K562 (cell line): ENCODE results near the gene L3MBTL3.

Source experiments
- CBX8 ChIP-seq: fragments of 200-600 bp; sonication (generic); IDR thresholded peaks from 2 replicates; pipeline ENCODE4 v1.6.1; 2012; ENCODE audit warnings: borderline replicate concordance, mixed run types, low read depth, mild to moderate bottlenecking, moderate library complexity, mixed read lengths, low read length, control low read depth, inconsistent platforms; ENCODE audit not compliant: poor library complexity, severe bottlenecking; ENCODE audit errors: extremely low read depth
- CTCF ChIP-seq, 3 experiments: IDR thresholded peaks in 2 of 3; conservative IDR thresholded peaks in 1 of 3; 2 replicates each; pipeline ENCODE4 v1.5.1; 2011 to 2012; ENCODE audit warnings: low read length in 3 of 3, mild to moderate bottlenecking in 3 of 3, control low read depth in 2 of 3, improper control_type of control experiment in 1 of 3, inconsistent platforms in 1 of 3, low read depth in 1 of 3, mixed read lengths in 1 of 3, moderate library complexity in 1 of 3; ENCODE audit not compliant: insufficient read depth in 2 of 3
- MAZ ChIP-seq, 2 experiments: fragments of 450-650 bp in 1 of 2; sonication (generic) in 1 of 2; formaldehyde crosslinking; IDR thresholded peaks in 1 of 2; conservative IDR thresholded peaks in 1 of 2; 2 replicates each; pipeline versions ENCODE4 v1.4.0 to v1.5.0; 2020; ENCODE audit warnings: mild to moderate bottlenecking in 1 of 2, missing genetic modification reagents in 1 of 2
- NCOA1 ChIP-seq: fragments of 450-650 bp; IDR thresholded peaks from 2 replicates; pipeline ENCODE4 v1.6.1; 2016; ENCODE audit warnings: low read depth
- NFIC ChIP-seq: fragments of 450-650 bp; IDR thresholded peaks from 2 replicates; pipeline ENCODE4 v1.6.1; 2017; ENCODE audit warnings: mild to moderate bottlenecking, inconsistent platforms
- RBFOX2 ChIP-seq: fragments of 200-400 bp; formaldehyde crosslinking; IDR thresholded peaks from 2 replicates; pipeline ENCODE4 v1.6.1; 2017; ENCODE audit warnings: low read depth, mild to moderate bottlenecking, low read length, moderate library complexity
- SMC3 ChIP-seq: conservative IDR thresholded peaks from 2 replicates; pipeline ENCODE4 v1.6.1; 2011; ENCODE audit warnings: low read depth, low read length, improper control_type of control experiment; ENCODE audit not compliant: insufficient read depth
- TARDBP ChIP-seq: fragments of 450-650 bp; IDR thresholded peaks from 2 replicates; pipeline ENCODE4 v1.6.1; 2016
- ZNF384 ChIP-seq: IDR thresholded peaks from 2 replicates; pipeline ENCODE4 v1.6.1; 2012; ENCODE audit warnings: low read depth, low read length, improper control_type of control experiment
- TF ChIP-seq, protein P1 (sequence below): IDR thresholded peaks from 2 replicates; pipeline ENCODE4 v1.6.1; 2014; ENCODE audit warnings: antibody characterized with exemption
- TF ChIP-seq, protein P2 (sequence below): IDR thresholded peaks from 2 replicates; pipeline ENCODE4 v1.6.1; 2012; ENCODE audit warnings: low read depth, low read length, improper control_type of control experiment, borderline replicate concordance

DNA sequence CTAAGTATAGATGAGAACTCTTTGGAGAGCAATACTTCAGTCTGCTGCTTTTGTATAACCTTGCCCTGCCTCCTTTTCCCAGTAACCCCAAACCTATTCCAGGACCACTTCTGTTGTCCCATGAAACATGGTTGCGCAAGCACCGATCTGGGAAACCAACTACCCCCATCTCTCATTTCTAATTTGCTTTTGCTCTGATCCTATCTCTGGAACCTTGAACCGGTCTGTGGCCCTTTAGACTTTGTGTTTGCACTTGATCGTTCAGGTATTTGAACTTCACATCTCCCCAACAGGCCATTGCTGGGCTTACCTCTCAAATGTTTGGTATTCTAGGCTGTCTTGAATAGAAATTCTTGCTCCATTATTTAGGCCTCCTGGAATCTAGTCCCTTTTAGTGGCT is 25.0 kb downstream of the L3MBTL3 start:
- TF ChIP-seq TARDBP, result no peak
- TF ChIP-seq ZNF384, result no peak
- TF ChIP-seq, protein P1, sequence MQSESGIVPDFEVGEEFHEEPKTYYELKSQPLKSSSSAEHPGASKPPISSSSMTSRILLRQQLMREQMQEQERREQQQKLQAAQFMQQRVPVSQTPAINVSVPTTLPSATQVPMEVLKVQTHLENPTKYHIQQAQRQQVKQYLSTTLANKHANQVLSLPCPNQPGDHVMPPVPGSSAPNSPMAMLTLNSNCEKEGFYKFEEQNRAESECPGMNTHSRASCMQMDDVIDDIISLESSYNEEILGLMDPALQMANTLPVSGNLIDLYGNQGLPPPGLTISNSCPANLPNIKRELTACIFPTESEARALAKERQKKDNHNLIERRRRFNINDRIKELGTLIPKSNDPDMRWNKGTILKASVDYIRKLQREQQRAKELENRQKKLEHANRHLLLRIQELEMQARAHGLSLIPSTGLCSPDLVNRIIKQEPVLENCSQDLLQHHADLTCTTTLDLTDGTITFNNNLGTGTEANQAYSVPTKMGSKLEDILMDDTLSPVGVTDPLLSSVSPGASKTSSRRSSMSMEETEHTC, result no peak
- no peak for TF ChIP-seq SMC3
- no peak for TF ChIP-seq RBFOX2
- no peak for TF ChIP-seq CBX8
- no peak for TF ChIP-seq NFIC
- TF ChIP-seq, protein P2, sequence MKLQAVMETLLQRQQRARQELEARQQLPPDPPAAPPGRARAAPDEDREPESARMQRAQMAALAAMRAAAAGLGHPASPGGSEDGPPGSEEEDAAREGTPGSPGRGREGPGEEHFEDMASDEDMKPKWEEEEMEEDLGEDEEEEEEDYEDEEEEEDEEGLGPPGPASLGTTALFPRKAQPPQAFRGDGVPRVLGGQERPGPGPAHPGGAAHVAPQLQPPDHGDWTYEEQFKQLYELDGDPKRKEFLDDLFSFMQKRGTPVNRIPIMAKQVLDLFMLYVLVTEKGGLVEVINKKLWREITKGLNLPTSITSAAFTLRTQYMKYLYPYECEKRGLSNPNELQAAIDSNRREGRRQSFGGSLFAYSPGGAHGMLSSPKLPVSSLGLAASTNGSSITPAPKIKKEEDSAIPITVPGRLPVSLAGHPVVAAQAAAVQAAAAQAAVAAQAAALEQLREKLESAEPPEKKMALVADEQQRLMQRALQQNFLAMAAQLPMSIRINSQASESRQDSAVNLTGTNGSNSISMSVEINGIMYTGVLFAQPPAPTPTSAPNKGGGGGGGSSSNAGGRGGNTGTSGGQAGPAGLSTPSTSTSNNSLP, result no peak
- TF ChIP-seq NCOA1, result no peak
- TF ChIP-seq MAZ (CRISPR knock-in tag; conservative IDR thresholded peaks at IDR 0.05 in 1 of 2, IDR thresholded peaks at IDR 0.05 in 1 of 2), result no peak
- no peak for TF ChIP-seq CTCF (IDR thresholded peaks at IDR 0.05 in 2 of 3, conservative IDR thresholded peaks at IDR 0.05 in 1 of 3; ENCODE audit: insufficient read depth in 2 of 3, low read depth in 1 of 3, low read length in 3 of 3)
